AG10803 (cell line): ENCODE measurements around the gene DPH5.

ENCODE experiments used
- DNase-seq: peaks from one replicate; pipeline ENCODE4 v3.0.0; 2010; ENCODE audit warnings: low read depth
- H3K4me3 ChIP-seq: 2 replicates; pipeline ENCODE4 v1.5.1; 2011; ENCODE audit warnings: mild to moderate bottlenecking, low read length, control low read depth
- CTCF ChIP-seq: conservative IDR thresholded peaks from 2 replicates; pipeline ENCODE4 v1.5.1; 2011; ENCODE audit warnings: mild to moderate bottlenecking, low read length, control low read depth, inconsistent platforms

Gene DPH5

GRCh38 chr1:101004061-101004460 lies 21.5 kb downstream of the DPH5 start:
- no peak overlapping the region for H3K4me3 ChIP-seq
- DNase-seq: peak; percentile 74
- TF ChIP-seq CTCF: no peak

- TF ChIP-seq CTCF: no peak
- no peak for DNase-seq
- no peak overlapping the region for H3K4me3 ChIP-seq
Observed at GRCh38 chr1:101003012-101003650, 22.5 kb downstream of the DPH5 start.

GRCh38 chr1:101002551-101002950 lies 23.0 kb downstream of the DPH5 start:
- TF ChIP-seq CTCF: no peak
- no peak overlapping the region for H3K4me3 ChIP-seq
- no peak for DNase-seq

- H3K4me3 ChIP-seq: no peak overlapping the region
- DNase-seq: no peak
- no peak for TF ChIP-seq CTCF
Observed at GRCh38 chr1:101000131-101000873, 25.3 kb downstream of the DPH5 start.

- no peak for TF ChIP-seq CTCF
- no peak for DNase-seq
- no peak overlapping the region for H3K4me3 ChIP-seq
Observed at GRCh38 chr1:100998426-100998825, 27.2 kb downstream of the DPH5 start.

GRCh38 chr1:100995198-100995988 lies 30.2 kb downstream of the DPH5 start:
- TF ChIP-seq CTCF: no peak

More at GRCh38 chr1:100995198-100995988, 30.2 kb downstream of the DPH5 start:
- DNase-seq: no peak
- no peak overlapping the region for H3K4me3 ChIP-seq
